Measurements from ENCODE around the gene FERMT3.

- no peak for TF ChIP-seq TAF1 (IDR thresholded peaks at IDR 0.05; ENCODE audit: borderline replicate concordance, insufficient read depth, low read length)
- TF ChIP-seq POLR2AphosphoS5 (IDR thresholded peaks at IDR 0.05; ENCODE audit: low read depth, low read length): no peak
- no peak for TF ChIP-seq REST (IDR thresholded peaks at IDR 0.05; ENCODE audit: insufficient read depth in 1 of 2, low read depth in 2 of 2, low read length in 2 of 2)
- no peak for TF ChIP-seq FOXP2 (optimal IDR thresholded peaks at IDR 0.05; ENCODE audit: borderline replicate concordance, extremely low read depth, extremely low read length, insufficient read depth)
- TF ChIP-seq SIN3A (IDR thresholded peaks at IDR 0.05; ENCODE audit: borderline replicate concordance, insufficient read depth, low read length): no peak
Measured at GRCh38 chr11:64229744-64230170, 23.2 kb downstream of the FERMT3 start.
